Astrocyte of the spinal cord (primary cell): ENCODE results near the gene PRG3.

ENCODE experiments used
- DNase-seq: peaks from one replicate; pipeline ENCODE4 v3.0.0; 2011; ENCODE audit warnings: low read depth, low spot score
- H3K4me3 ChIP-seq: 2 replicates; pipeline ENCODE4 v1.5.1; 2011; ENCODE audit warnings: low read depth, mild to moderate bottlenecking, low read length, moderate library complexity
- in situ Hi-C: cut with HindIII; loops from 2 replicates; pipeline ENCODE4 v1.10.0; 2017; ENCODE audit warnings: low sequenced_read_pairs
- TF ChIP-seq, protein P1 (sequence below): IDR thresholded peaks from 2 replicates; pipeline ENCODE4 v1.5.1; 2012; ENCODE audit warnings: low read depth, mild to moderate bottlenecking, low read length, inconsistent platforms

PRG3 gene

DNA sequence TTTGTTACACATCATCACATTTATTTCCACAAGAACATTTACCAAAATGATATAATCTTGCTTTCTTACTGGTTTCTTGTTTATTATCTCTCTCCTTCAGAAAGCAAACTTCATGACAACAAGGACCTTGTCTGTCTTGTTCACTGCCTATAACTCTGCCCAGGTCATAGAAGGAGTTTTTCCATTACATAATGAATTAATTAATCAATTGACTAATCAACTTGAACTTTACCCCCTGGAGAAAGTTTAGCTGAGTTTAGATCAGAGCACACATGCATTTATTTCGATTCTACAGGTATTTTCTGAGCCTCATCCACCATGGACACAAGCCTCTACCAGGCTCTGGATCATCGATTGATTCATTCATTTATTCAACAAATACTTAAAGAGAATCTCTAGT, 15.8 kb upstream of the PRG3 start:
- DNase-seq, result no peak
- TF ChIP-seq, protein P1, sequence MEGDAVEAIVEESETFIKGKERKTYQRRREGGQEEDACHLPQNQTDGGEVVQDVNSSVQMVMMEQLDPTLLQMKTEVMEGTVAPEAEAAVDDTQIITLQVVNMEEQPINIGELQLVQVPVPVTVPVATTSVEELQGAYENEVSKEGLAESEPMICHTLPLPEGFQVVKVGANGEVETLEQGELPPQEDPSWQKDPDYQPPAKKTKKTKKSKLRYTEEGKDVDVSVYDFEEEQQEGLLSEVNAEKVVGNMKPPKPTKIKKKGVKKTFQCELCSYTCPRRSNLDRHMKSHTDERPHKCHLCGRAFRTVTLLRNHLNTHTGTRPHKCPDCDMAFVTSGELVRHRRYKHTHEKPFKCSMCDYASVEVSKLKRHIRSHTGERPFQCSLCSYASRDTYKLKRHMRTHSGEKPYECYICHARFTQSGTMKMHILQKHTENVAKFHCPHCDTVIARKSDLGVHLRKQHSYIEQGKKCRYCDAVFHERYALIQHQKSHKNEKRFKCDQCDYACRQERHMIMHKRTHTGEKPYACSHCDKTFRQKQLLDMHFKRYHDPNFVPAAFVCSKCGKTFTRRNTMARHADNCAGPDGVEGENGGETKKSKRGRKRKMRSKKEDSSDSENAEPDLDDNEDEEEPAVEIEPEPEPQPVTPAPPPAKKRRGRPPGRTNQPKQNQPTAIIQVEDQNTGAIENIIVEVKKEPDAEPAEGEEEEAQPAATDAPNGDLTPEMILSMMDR, result no peak
- no peak overlapping the region for H3K4me3 ChIP-seq
- in situ Hi-C loops, result no loop called here

DNA sequence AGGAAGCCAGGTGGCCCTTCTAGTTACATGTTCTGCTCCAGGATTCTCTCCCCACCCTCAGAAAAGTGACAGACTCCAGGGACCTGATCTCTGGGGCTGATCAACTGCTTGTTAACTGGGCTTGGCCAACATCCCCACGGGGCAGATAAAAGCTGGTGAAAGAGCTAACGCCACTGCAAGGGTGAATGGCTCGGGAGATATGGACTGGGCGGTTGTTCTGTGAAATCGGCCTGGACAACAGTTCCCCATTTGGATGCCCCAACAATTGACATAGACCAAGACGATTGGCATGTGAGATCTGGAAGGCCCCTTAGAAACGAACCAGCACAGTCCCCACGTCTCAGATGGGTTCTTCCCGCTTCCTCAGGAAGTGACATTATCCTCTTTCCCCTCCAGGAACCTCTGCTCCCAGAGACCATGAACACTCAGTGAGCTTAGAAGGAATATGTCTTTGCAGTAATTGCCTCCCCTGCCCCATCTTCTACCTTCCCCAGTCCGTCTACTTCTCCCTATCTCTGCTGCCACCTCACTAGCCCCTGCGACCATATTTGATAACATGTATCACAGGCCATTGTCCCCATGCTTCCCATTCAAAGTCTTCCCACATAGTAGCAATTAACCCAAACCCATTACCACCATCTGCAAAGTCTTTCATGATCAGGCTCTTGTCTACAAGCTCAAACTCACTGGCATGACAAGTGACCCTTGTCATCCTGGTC, 15.1 kb upstream of the PRG3 start:
- H3K4me3 ChIP-seq, result no peak overlapping the region
- DNase-seq, result no peak
- TF ChIP-seq, protein P1, result no peak
- in situ Hi-C loops, result no loop called here

DNA sequence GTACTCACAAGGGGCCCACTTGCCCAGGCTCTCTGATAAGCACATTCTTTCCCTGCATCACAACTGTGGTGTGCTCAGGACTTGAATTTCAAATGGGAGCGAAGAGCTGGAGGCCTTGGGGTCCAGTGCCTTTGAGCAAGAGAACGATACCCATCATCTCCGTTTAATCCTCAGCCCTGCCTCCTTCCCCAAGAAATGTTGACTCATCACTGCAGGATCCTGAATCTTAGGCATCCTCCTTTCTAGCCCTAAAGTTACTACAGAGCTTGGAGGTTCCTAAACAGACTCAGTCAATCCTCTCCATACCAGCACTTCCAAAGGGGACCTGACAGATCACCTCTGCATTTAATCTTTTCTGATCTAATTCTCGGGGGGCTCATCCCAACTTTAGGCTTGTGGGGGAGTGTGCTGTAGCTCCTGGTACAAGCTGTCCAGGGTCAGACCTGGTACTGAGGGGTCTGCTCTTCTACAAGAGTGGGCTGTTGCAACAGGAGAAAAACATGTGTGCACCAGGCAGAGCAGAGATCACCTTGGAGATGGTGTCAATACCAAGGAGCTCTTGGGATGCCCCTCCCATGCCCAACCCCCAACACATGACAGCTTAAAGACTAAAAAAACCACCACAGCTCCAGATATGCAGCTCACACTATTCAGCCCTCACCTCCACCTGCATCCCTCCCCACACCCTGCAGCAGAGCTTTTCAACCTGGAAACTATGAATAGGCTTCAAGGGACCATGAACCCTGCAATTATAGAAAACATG, 13.4 kb upstream of the PRG3 start:
- H3K4me3 ChIP-seq, result no peak overlapping the region
- TF ChIP-seq, protein P1, result no peak
- no peak for DNase-seq
- in situ Hi-C loops, result no loop called here

DNA sequence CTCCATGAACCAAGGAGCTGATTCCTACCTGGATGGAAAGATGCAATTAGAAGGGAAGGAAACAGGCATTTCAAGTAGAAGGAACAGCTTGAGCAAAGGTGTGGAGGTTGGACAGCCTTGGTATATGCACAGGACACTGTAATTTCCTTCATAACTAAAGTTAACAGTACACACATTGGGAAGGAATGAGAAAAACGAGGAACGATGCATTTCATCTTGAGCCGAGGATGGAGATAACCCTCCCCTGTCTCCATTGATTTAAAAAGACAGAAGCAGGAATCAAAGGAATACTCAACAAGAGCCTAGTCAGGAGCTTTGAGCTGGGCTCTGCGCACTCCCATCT, 11.8 kb upstream of the PRG3 start:
- in situ Hi-C loops, result no loop called here
- TF ChIP-seq, protein P1, result no peak
- no peak overlapping the region for H3K4me3 ChIP-seq
- DNase-seq, result no peak

DNA sequence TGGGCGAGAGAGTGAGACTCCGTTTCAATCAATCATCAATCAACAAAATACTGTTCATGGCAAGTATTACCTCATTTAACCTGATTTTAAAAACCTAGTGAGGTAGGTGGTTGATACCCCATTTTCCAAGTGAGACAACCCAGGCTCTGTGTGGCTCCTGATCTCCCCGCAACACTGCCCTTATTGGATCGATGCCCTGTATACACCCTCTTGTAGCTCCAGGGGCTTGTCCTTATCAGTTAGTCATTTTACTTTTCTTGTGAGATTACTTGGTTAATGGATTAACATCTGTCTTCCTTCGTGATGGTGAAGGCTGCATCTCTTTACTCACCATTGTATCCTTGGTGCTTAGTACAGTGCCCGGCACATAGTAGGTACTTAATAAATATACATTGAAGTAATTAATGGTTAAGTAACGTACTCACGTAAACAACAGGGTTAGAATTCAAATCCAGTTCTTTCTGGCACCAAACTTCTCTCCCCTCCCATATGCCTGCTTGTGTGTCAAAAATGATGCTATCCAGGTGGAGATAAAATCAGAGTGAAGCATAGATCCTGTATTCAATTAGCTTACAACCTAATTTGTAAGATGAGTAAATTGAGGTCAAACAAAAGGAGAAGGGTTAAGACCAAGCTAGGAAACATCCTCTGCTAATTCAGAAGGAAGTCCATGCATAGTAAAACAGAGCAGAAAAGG, 11.3 kb upstream of the PRG3 start:
- DNase-seq, result no peak
- in situ Hi-C loops, result no loop called here
- TF ChIP-seq, protein P1, result no peak

DNA sequence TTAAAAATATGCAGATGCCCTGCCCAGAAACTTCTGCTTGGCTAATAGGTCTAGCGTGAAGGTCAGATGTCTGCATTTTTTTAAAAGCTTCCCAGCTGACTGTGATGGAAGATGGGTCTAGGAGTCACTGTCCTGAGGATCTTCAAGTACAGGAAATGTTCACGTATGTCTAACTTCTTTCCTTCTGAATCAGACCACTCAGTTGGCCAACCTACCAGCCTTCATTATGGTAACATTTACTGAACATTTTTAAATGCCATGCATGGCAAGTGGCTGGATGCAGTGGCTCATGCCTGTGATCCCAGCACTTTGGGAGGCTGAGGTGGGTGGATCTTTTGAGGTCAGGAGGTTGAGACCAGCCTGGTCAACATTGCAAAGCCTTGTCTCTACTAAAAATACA, 10.6 kb upstream of the PRG3 start:
- TF ChIP-seq, protein P1, result no peak
- DNase-seq, result no peak
- in situ Hi-C loops, result no loop called here
- no peak overlapping the region for H3K4me3 ChIP-seq

More for the DNA sequence above, 11.3 kb upstream of the PRG3 start:
- H3K4me3 ChIP-seq, result no peak overlapping the region
